ENCODE results near the gene ABCG1.

The ABCG1 gene

DNA sequence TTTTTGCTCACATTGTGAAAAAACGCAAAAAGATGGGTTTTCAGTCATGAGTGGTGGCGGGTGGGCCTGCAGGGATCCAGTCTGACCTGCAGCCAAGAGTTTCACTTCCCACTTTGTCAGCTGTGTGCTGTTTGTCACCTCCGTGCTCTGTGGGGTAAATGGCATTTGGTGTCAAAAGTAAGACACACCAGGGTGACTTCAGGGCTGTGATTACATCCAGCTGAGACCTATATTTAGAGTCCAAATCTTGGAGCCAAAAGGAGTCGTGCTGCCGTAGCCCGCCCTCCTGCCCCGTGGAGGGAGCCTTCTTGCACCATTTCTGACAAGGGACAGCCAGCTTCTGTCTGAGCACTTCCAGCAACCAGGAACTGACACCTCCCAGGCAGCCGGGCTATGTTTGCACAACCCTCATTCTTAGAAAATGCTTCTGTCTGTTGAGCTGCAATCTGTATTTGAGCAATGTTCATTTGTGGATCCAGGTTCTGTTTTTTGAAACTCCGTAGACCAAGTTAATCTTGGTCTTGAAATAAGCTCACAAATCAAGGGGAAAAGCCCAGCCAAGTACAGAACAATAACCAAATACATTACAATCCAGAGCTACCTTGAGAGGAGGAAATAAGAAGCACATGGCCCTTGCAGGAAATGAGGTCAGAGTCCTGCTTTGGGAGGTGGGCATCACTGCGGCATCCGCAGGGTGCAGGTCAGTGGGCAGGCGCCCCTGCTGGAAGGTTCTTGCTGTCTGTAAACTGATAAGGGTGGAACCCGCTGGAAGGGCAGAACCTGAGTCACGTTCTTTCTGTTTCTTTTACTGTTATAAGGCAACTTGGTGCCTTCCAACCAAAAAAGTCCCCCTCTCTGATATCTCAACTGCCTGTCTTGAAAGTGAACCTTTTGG, 14.4 kb downstream of the ABCG1 start:
- peak; percentile 66 to 71 for DNase-seq

DNA sequence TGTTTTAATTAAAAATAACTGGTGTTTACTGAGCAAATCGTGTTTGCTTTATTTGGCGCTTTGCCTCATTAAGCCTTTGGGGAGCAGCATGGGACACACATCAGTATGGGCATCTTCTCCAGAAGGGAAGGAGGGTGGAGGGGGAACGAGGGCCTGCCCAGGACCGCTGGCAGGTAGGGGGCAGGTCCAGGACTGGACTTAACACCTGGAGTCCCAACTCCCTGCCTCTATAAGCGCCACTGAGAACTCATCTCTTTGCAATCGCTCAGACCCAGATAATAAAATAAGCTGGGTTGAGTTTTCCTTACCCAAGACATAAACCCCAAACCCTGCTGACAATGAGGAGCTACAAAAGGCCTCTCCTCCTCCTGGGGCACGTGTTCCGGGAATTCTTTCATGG, 15.1 kb downstream of the ABCG1 start:
- no peak for DNase-seq

DNA sequence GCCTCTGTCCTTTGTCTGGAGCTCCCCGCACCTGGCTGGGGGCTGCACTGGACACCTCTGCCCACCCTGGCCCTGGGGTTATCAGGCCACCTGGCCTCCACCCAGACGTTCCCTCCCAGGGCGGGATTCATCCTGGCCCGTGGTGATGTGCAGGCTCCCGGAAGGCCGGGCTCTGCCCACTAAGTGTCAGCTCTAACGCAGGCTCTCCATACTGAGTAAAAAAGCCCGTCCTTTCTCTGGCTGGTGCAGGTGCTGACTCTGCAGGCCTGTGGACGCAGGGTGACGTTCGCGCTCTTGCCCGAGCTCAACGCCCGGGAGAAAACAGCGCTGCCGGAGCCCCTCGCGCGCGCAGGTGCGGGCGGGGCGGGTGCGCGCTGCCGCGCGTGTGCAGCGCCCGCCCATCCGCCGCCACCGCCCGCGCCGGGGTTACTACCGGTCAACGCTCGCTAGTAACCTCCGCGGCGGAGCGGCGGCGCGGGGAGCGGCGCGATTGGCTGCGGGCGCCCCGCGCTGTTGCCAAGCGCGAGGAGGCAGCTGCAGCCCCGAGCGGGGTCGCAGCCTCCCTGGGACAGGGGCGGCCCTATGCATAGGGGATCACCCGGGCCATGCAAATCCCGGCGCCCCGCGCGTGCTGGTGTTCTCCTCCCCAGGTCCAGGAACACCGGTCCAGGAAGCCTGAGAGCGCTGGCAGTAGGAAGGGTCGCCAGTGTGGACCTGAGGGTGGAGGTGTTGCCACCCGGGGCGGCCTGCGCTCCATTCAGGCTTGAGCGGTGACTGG, 15.7 kb downstream of the ABCG1 start:
- DNase-seq, result peak; percentile 67 to 71

DNA sequence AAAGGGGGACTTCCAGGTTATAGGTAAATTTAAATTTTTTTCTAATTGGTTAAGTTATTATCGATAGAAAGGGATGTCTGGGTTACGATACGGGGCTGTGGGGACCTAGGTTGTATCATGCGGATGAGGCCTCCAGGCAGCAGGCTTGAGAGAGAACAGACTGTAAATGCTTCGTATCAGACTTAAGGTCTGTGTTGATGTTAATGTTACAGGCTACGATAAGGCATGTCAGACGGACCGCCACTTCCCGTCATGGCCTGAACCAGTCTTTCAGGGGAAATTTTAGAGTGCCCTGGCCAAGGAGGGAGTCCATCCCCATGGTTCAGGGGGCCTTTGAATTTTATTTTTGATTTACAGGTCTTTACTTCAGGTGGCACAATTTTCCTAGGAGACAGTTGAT, 16.7 kb downstream of the ABCG1 start:
- no peak for DNase-seq

DNA sequence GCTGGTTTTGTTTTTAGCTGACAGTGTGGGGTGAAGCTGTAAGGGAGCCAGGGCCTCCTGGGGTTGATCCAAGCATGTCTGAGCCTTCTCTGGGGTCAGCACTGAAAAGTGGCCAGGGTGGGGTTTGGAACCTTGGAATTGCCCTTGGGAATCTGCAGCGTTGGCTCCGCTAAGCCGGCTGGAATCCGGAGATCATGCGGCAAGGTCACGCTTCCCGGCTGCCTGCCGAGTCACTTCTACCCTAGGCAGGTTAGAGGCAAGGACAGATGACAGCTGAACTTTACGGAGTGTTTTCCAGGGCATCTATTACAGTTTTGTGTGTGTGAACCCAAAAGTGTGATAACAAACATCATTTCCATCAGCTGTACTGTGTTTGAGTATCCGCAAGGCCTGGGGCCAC, 17.1 kb downstream of the ABCG1 start:
- DNase-seq, result no peak

DNA sequence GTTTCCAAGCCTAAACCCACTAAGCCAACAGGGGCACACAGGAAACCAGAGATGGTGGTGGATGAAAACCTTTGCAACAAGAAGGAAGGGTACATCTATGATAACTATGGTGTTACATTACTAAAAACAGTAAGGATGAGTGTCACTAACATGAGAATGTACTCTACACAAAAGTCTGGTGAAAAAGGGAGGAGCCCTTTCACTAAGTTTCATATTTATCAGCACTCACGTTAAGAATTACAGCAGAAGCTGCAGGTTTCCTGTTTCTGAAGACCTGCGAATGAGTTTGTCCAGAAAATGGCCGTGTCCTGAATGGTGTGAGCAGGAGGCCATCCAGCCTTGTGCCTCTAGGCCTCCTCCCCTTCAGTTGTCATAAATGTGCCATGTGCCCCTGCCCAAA, 17.8 kb downstream of the ABCG1 start:
- DNase-seq, result no peak

DNA sequence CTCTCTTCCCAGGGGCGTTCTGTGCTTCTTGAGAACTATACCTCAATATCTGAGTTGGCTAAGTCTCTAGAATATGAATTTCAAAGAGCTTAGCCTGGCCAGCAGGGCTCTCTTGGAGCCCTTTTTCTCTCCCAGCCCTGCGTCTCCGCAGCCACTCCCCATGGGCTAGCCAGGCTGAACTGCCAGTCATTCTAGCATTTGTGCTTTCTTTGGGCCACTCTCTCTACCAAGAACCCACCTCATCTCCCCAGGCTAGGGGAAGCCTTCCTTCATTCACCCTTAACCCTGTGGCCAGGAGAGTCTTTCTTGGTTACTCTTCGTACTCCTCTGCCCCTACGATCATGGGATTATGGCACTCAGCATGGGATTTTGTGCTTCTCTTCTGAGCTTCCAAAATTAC, 18.2 kb downstream of the ABCG1 start:
- no peak for DNase-seq

DNA sequence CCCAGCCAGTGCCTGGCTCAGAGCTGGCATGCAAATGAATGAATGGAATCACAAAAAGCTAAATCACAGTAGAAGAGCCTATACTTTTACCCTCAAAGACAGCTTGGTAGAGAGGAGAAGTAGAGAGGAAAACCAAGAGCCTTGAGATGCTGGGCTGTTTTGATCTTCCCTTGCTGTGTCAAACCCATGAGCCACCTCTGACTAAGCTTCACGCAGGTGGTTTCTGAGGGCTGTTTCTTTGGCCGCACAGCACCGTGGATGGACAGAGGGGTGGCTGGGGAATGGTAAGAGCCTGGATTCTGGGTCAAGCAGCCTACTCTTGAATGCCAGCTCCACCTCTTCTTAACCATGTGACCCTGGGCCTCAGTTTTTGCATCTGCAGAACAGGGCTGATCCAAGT, 18.6 kb downstream of the ABCG1 start:
- DNase-seq, result no peak

DNA sequence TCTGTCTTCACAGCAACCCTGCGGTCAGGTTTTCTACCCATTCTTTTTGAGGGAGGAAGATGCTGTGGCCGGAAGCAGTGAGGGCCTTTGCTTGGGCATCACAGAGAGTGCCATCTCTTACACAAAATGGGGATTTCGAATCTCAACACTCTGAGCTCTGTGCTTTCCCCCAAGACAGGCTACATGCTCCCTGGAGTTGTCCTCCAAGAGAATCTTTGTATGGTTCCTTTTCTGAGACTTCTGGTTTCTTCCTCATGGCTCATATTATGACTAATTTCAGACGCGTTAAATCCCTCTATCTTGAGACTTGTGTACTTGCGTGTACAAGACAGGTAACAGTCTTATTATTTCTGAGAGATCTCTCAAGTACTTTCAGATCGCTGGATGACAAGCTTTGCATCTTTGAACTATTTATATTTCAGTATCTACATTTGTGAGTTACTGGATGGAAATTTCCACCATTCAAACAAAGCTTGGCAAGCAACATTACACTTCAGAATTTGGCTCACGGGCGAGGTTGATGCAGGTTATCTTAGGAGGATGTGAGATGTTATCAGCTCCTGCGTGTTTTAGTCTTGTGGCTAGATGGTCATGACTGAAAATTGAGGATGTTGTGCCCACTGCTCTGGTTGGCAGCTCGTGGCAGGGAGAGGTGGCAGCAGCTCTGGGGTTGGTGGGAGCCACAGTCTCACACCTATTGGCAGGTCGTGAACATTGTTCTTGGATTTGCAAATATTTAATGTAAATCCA, 19.4 kb downstream of the ABCG1 start:
- peak in 1 of 2 donors; percentile 31 for DNase-seq

DNA sequence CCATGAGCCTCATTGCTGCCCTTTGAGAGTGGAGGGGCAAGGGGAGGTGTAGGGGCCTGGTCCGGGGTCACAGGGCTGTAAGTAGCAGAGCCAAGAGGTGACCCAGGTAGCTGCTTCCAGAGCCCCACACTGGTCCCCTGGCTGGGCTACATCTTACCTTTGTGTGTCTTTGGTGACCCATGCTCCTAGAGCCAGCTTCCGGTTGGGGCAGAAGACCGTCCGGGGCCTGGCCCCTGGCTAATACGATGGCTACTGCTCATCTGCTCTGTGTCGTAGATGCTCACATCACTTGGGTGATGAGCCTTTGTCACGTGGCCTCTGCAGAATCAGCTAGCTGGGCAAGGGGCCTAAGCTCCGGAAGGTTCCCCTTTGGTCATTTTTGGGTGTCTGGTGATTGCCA, 20.6 kb downstream of the ABCG1 start:
- DNase-seq, result no peak

DNA sequence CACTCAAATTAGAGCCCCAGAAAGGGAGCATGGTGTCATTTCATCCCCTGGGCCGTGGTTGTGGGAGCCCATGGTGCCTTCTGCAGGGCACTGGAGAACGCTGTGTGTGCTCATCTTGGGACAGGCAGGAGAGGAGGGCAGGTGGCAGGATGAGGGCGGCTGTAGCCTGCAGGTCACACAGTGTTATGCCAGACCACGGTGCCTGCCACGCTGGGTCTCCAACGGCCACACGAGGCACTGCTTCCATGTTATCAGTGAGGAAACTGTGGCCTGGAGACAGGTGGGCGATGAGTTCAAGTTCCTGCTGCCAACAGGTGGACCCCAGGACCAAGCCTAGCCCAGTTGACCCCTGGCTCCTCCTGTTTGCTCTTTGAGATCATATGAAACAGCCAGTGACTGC, 21.0 kb downstream of the ABCG1 start:
- DNase-seq, result no peak

DNA sequence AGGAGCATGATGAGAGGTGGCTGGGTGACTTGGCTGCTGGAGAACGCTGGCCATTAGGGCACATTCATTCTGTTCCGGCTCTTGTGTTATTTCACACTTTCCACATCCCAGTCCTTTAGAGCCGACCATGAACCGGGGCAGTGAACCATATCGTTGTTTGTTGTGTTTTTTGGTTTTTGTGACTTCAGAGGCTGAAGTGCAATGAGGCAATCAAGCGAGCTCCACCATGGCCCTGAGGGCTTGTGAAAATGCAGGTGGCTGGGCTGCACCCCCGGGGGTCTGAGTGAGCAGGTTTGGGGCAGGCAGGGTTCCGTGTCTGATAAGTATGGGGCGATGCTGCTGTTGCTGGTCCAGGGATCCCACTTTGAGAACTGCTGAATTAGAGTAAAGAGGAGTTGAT, 23.7 kb downstream of the ABCG1 start:
- DNase-seq, result no peak

DNA sequence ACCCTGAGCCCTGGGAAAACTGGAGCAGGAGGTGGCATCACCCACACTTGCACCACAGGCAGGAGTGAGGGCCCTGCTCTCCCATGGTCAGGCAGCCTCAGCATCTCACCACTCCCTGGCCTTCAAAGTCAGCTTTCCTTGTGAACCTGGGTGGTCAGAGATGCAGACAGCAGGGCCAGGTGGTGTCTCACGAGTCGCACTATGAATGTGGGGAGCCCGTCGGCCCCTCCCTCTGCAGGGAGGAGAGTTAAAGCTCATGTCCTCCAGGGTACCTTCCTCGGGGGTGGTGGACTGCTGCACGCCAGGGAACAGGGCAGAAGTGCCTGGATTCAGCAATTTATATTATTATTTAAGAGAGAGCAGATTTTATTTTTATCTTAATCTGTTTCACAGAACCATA, 24.1 kb downstream of the ABCG1 start:
- DNase-seq, result no peak

DNA sequence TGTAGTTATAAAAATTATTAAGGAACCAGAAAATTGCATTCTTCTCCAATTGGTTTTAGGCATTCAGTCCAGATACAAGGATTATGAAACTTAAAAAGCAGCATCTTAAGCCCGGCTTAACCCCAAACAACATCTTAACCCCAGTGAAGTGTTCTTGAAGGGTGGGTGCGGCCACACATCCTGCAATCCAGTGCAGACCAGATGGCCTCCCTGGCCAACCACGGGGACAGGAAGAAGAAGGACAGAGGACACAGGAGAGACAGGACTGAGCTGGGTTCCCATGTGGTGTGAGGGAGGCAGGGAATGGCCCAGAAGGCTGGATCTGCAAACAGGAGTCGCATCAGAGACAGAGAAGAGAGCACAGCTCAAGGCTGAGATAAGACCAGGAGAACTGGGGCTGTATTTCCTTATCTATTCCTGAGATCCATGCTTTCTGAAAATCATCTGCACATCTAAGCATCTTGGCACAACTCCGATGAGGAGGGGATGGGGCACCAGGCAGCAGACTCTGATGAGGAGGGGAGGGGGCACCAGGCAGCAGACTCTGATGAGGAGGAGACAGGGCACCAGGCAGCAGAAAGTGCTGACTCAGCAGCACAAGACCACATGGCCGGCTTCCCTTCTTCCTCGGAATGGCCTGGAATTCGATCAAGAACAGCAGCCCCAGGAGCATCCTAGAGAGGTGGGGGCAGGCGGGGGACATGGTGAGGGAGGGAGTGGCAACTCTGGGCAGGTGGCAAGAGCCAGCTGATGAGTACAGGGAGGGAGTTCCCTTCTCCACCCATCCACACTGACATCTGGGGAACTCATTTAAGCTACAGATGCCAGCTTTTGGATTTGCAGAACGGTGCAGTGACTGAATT, 26.6 kb downstream of the ABCG1 start:
- DNase-seq, result no peak

DNA sequence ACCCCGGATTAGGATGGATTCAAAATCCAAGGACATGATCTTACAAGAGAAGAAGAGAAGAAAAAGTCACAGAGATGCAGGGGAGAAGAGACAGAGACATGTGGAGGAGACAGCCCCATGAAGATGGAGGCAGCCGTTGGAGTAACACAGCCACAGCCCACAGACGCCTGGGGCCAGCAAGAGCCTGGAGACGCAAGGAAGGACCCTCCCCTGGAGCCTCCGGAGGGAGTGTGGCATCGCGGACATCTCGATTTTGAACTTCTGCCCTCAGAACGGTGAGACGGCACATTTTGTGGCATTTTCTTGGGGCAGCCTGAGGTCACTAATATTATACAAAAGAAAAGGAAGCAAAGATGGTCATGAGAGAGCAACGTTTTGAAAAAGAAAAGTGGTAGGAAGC, 28.8 kb downstream of the ABCG1 start:
- no peak for DNase-seq

DNA sequence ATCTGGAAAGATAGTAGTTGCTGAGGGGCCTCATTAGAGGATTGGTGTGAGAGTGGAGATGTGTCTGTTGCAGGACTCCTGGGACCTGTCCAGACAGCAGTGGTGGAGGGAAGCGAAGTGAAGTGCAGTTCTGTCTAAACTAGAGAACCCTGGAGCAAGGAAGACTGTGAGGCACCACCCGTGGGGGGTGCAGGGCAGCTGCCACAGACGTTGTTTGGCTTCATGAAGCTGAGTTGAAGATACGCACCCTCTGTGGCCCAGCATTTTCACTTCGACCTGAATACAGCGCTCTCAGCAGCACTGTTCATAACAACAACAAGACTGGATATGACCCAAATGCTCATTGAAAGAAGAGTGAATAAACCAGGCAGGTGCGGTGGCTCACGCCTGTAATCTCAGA, 29.3 kb downstream of the ABCG1 start:
- DNase-seq, result no peak

DNA sequence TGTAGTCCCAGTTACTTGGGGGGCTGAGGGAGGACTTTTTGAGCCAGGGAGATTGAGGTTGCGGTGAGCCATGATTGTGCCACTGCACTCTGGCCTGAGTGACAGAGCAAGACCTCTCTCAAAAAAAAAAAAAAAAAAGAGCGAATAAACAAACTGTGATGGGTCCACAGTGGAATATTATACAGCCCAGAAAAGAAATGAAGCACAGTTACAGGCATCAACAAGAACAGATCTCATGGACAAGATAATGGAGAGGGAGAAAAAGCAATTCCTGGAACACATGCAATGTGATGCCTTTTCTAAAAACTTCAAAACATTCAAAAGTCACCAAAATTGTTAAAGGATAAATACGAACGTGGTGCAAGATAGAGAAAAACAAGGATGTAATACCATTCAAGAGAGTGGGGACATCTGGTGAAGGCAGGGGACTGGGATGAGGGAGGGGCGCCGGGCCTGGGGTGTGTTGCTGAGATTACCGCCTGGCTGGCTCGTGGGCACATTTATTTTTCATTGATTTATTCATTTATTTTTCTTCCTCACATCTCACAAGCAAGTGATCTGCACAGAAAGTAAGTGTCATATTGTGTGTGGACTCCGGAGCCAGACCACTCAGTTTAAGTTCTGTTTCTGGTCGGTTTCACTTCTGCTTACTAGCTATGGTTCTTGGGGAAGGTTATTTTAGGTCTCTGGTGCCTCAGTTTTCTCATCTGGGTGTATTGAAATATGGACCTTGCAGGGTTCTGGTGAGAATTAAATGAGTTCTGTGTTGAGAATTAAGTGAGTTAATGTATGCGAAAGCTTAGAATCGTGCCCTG, 30.1 kb downstream of the ABCG1 start:
- no peak for DNase-seq

DNA sequence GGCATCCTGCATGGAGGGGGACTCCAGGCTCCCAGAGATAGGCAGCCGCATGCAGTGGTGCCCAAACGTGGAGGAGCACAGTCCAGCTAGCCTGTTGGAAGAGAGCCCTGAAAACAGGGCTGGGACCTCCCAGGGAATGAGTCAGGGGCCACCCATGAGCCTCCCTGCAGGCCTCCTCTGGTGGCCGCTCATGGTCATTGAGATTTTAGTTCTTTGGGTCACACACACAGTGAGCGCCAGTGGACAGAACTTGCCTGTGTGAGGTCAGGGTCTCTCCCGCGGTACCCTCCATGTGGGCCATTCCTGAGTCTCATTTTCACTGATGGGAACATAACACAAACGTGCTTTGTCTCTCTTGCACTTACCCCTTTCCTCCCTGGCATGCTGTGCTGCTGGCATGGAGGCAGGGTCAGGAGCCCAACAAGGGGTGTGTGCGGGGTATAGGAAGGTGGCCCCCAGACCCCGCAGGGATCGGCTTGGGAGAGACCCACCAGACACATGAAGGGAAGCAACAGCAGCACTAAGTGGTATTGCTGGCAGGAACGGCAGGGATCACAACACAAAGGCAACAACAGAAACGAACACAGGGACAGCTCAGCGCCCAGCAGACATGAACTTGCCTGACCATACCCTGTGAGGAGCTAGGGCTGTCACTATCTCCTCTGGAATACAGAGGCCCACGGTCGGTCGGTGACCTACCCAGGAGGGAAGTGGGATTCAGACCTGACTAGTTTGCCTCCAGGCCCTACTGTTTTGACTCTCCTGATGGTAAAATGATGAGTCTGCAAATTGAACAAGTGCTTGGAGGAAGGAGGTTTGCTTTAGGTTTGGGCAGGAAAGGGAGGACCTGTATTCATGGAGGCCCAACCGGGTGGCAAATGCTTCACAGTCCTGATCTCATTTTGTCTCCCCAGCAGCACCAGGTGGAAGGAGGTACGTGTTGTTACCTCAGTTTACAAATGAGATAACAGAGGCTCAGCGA, 31.8 kb downstream of the ABCG1 start:
- DNase-seq, result no peak

DNA sequence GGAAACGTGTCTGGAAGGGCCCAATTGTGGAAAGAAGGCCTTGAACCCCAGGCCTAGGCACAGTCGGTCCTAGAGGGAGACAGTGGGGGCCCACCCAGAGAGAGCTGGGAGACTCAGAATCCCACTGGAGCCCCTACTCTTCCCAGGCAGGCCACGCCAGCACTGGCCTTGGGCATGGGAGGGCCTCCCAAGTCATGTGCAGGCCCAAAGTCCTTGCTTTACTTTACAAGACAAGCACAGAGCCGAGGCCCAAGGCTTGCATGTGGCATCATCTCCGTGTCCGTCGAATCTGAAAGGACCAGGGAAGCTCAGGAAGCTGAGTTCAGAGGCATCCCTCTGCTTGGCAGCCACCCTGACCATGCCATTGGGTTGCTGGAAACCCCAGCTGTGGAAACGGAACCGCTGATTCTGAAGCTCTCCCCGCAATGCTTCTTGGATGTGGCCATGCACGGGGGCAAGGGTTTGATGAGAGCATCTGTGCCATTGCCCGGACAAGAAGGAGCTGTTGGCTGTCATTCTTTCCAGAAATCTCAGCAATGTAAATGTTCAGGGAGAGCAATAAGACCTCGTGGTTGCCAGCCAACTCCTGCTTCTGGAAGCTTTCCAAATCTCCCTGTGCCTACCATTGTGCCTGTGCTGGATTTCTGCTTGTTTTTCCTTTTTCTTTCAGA, 32.8 kb downstream of the ABCG1 start:
- DNase-seq, result no peak

DNA sequence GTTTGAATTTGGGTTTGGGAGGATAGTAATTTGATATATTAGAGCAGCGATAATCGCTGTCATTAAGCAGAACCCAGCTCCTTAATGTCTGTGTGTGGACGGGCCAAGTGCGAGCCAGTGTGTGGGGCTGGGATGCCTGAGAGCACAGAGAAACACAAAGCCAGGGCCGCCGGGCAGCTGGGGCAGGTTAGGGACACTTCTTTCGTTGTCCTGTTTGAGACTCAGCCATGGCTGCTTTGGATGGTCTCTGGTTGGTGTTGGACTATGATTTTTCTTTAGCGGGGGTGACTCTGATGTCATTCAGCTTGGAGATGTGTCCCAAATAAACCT, 33.4 kb downstream of the ABCG1 start:
- DNase-seq, result no peak

Measured in activated CD4-positive, alpha-beta T cell treated with anti-CD3 and anti-CD28 coated beads for 4 hours (primary cell).